Astrocyte (in vitro differentiated cells and primary cell): ENCODE data around the gene PERM1.

Source experiments
- EZH2 ChIP-seq: IDR thresholded peaks from 2 replicates; pipeline ENCODE4 v1.6.1; 2012; ENCODE audit warnings: mild to moderate bottlenecking, low read length, inconsistent platforms; ENCODE audit not compliant: insufficient read depth
- TF ChIP-seq, protein P1 (sequence below): IDR thresholded peaks from 2 replicates; pipeline ENCODE4 v1.5.1; 2011; ENCODE audit warnings: low read depth, mild to moderate bottlenecking, inconsistent platforms, low read length, moderate library complexity; ENCODE audit not compliant: insufficient read depth

GRCh38 chr1:961132-961669 is 20.7 kb downstream of the PERM1 start:
- TF ChIP-seq, protein P1, sequence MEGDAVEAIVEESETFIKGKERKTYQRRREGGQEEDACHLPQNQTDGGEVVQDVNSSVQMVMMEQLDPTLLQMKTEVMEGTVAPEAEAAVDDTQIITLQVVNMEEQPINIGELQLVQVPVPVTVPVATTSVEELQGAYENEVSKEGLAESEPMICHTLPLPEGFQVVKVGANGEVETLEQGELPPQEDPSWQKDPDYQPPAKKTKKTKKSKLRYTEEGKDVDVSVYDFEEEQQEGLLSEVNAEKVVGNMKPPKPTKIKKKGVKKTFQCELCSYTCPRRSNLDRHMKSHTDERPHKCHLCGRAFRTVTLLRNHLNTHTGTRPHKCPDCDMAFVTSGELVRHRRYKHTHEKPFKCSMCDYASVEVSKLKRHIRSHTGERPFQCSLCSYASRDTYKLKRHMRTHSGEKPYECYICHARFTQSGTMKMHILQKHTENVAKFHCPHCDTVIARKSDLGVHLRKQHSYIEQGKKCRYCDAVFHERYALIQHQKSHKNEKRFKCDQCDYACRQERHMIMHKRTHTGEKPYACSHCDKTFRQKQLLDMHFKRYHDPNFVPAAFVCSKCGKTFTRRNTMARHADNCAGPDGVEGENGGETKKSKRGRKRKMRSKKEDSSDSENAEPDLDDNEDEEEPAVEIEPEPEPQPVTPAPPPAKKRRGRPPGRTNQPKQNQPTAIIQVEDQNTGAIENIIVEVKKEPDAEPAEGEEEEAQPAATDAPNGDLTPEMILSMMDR, result no peak
- no peak for TF ChIP-seq EZH2
